ENCODE results near the gene FER.
A peak's percentile ranks its signal among the peaks of the same experiment; 100 is the strongest.

The FER gene

DNA sequence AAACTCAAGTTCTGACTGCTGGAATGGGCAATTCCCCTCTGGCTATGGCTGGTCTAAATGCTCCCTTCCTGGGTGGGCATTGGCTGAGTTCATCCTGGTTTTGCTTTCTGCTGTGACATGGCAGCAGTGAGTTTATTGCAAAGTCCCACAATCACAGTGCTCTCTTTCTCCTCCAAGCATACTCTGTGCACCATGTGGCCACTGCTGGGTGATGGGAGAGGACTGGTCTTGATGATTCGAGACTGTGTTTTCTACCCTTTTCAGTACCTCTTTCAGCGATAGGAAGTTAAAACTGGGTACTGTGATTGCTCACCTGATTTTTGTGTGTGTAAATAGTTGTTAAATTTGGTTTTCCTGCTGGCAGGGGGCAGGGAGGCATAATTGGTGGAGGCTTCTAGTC, 49.7 kb downstream of the FER start:
- Mint-ChIP-seq H3K4me3 (no peak overlapping the region), H3K9me3 (peaks cover 36% of the 10 kb centered on the region), H3K27ac (peak overlapping the region; percentile 90), H3K36me3 (ENCODE audit: low read depth) (peaks cover 78% of the 10 kb centered on the region), H3K27me3 (ENCODE audit: low read depth, poor library complexity) (no peaks in the 10 kb centered on the region), H3K4me1 (no peaks in the 10 kb centered on the region)
- TF ChIP-seq, protein P1, sequence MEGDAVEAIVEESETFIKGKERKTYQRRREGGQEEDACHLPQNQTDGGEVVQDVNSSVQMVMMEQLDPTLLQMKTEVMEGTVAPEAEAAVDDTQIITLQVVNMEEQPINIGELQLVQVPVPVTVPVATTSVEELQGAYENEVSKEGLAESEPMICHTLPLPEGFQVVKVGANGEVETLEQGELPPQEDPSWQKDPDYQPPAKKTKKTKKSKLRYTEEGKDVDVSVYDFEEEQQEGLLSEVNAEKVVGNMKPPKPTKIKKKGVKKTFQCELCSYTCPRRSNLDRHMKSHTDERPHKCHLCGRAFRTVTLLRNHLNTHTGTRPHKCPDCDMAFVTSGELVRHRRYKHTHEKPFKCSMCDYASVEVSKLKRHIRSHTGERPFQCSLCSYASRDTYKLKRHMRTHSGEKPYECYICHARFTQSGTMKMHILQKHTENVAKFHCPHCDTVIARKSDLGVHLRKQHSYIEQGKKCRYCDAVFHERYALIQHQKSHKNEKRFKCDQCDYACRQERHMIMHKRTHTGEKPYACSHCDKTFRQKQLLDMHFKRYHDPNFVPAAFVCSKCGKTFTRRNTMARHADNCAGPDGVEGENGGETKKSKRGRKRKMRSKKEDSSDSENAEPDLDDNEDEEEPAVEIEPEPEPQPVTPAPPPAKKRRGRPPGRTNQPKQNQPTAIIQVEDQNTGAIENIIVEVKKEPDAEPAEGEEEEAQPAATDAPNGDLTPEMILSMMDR (IDR thresholded peaks at IDR 0.05), result no peak
- no peak for DNase-seq

DNA sequence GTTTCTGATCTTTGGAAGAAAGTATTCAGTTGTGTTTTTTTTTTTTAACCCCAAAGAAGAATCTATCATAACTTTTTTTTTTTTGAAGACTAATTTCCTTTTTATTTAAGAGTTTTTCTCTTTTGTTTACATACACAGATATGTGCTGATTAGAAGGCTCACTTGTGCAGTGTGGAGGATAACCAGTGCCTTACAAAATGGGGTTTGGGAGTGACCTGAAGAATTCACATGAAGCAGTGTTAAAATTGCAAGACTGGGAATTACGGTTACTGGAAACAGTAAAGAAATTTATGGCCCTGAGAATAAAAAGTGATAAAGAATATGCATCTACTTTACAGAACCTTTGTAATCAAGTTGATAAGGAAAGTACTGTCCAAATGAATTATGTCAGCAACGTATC, 50.3 kb downstream of the FER start:
- Mint-ChIP-seq H3K4me3 (no peak overlapping the region), H3K36me3 (ENCODE audit: low read depth) (peaks cover 82% of the 10 kb centered on the region), H3K27me3 (ENCODE audit: low read depth, poor library complexity) (no peaks in the 10 kb centered on the region), H3K27ac (peak overlapping the region; percentile 57), H3K9me3 (peaks cover 40% of the 10 kb centered on the region), H3K4me1 (no peaks in the 10 kb centered on the region)
- no peak for DNase-seq
- TF ChIP-seq, protein P1 (IDR thresholded peaks at IDR 0.05), result no peak

DNA sequence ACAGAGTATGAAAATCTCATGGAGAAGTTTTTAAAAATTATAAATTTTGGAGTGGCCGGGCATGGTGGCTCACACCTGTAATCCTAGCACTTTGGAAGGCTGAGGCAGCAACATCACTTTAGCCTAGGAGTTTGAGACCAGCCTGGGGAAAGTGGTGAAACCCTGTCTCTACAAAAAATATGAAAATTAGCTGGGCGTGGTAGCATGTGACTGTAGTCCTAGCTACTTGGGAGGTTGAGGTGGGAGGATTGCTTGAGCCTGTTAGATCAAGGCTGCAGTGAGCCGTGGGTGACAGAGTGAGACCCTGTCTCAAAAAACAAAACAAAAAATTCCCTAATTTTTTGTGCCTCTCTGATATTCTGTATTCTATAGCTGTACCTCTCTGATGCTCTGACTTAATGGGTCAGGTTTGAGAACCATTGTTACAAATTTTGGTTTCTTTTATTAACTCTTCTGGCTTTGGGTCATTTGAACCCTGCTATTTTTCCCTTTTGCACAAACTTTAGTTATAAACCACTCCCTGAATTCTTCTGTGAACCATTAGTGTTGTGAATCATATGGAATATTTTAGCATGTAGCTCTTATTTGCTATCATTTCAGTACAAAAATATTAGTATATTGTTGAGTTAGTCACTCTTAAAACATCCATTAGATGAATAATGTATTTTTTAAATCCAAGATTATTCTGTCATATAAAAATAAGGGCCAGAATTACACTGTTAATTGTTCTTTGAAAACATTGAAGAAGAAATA, 51.0 kb downstream of the FER start:
- Mint-ChIP-seq H3K27ac (peak overlapping the region; percentile 53), H3K36me3 (ENCODE audit: low read depth) (peaks cover 82% of the 10 kb centered on the region), H3K9me3 (peaks cover 40% of the 10 kb centered on the region), H3K4me3 (no peak overlapping the region), H3K27me3 (ENCODE audit: low read depth, poor library complexity) (no peaks in the 10 kb centered on the region), H3K4me1 (no peaks in the 10 kb centered on the region)
- TF ChIP-seq, protein P1 (IDR thresholded peaks at IDR 0.05), result no peak
- no peak for DNase-seq

DNA sequence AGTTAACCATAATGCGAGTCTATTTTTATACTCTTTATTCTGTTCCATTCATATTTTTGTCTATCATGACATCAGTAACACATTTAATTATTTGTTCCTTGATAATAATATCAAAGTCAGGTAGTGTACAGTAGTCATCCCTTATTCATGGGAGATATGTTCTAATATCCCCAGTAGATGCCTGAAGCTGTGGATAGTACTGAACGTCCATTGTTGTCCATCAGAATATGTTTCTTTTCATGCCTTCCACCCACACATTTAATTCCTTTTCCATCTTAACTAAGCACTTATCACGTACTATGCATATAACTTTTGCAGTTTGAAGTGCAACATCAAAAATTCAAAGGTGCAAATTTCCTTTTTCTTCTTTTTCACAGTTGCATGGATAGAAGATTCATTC, 53.6 kb downstream of the FER start:
- H3K27me3 Mint-ChIP-seq (ENCODE audit: low read depth, poor library complexity), result peaks cover 3% of the 10 kb centered on the region
- TF ChIP-seq, protein P1 (IDR thresholded peaks at IDR 0.05), result no peak
- no peak for DNase-seq
- no peaks in the 10 kb centered on the region for H3K4me1 Mint-ChIP-seq
- H3K9me3 Mint-ChIP-seq, result peaks cover 48% of the 10 kb centered on the region
- no peak overlapping the region for H3K4me3 Mint-ChIP-seq
- no peak overlapping the region for H3K27ac Mint-ChIP-seq
- peaks cover 84% of the 10 kb centered on the region for H3K36me3 Mint-ChIP-seq (ENCODE audit: low read depth)

DNA sequence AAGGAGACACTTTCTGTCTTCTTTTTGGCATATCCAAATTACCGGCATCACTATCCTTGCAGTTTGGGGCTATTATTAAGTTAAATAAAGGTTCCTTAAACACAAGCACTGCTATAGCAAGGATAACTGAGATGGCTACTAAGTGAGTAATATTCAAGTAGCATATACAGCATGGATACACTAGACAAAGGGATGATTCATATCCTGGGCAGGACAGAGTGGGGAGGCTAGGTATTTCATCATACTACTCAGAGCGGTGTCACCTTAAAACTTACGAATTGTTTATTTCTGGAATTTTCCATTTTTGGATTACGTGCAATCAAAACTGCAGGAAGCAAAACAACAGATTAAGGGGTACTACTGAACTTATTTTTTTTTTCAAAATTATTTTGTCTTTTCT, 54.1 kb downstream of the FER start:
- H3K4me3 Mint-ChIP-seq, result no peak overlapping the region
- peaks cover 3% of the 10 kb centered on the region for H3K27me3 Mint-ChIP-seq (ENCODE audit: low read depth, poor library complexity)
- H3K36me3 Mint-ChIP-seq (ENCODE audit: low read depth), result peaks cover 84% of the 10 kb centered on the region
- H3K27ac Mint-ChIP-seq, result no peak overlapping the region
- peaks cover 52% of the 10 kb centered on the region for H3K9me3 Mint-ChIP-seq
- TF ChIP-seq, protein P1 (IDR thresholded peaks at IDR 0.05), result no peak
- no peak for DNase-seq
- H3K4me1 Mint-ChIP-seq, result no peaks in the 10 kb centered on the region

DNA sequence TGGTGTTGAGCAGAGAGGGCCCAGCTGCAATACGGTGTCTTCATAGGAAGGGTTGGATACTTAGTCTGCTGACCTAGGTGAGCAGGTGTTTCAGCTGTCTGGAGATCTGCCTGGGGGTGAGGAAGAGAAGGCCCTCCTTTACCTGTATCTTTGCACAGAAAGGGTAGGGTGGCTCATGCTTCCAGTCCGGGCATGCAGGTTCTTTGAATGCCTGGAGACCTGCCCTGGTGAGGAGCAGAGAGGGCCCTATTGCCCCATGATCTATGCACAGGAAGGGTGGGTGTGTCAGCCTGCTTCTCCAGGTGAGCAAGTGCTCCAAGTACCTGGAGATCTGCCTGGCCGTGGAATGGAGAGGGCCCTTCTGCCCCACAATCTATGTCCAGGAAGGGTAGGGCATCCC, 63.0 kb downstream of the FER start:
- H3K36me3 Mint-ChIP-seq (ENCODE audit: low read depth), result peaks cover 53% of the 10 kb centered on the region
- no peaks in the 10 kb centered on the region for H3K27me3 Mint-ChIP-seq (ENCODE audit: low read depth, poor library complexity)
- H3K9me3 Mint-ChIP-seq, result peaks cover 41% of the 10 kb centered on the region
- no peak overlapping the region for H3K4me3 Mint-ChIP-seq
- TF ChIP-seq, protein P1 (IDR thresholded peaks at IDR 0.05), result no peak
- DNase-seq, result no peak
- no peak overlapping the region for H3K27ac Mint-ChIP-seq
- no peaks in the 10 kb centered on the region for H3K4me1 Mint-ChIP-seq

All from nephron progenitor cell (in vitro differentiated cells).